ENCODE measurements around the gene FNDC3B.
A peak's percentile ranks its signal among the peaks of the same experiment; 100 is the strongest.

Gene FNDC3B

GRCh38 chr3:172080503-172080902 is 41.1 kb downstream of the FNDC3B start:
- no peak overlapping the region for H3K4me3 ChIP-seq
- peak overlapping the region in 1 of 2 donors; percentile 33 for H3K27ac ChIP-seq
- DNase-seq (ENCODE audit: low spot score) = no peak
- TF ChIP-seq, protein P1, sequence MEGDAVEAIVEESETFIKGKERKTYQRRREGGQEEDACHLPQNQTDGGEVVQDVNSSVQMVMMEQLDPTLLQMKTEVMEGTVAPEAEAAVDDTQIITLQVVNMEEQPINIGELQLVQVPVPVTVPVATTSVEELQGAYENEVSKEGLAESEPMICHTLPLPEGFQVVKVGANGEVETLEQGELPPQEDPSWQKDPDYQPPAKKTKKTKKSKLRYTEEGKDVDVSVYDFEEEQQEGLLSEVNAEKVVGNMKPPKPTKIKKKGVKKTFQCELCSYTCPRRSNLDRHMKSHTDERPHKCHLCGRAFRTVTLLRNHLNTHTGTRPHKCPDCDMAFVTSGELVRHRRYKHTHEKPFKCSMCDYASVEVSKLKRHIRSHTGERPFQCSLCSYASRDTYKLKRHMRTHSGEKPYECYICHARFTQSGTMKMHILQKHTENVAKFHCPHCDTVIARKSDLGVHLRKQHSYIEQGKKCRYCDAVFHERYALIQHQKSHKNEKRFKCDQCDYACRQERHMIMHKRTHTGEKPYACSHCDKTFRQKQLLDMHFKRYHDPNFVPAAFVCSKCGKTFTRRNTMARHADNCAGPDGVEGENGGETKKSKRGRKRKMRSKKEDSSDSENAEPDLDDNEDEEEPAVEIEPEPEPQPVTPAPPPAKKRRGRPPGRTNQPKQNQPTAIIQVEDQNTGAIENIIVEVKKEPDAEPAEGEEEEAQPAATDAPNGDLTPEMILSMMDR (IDR thresholded peaks at IDR 0.05) = no peak

- Histone ChIP-seq H3K27ac (peak overlapping the region; percentile 50 to 77), H3K4me3 (peak overlapping the region; percentile 29)
- DNase-seq (ENCODE audit: low spot score) = no peak
- TF ChIP-seq, protein P1 (IDR thresholded peaks at IDR 0.05) = no peak
Observed at GRCh38 chr3:172082269-172082668, 42.9 kb downstream of the FNDC3B start.

GRCh38 chr3:172082820-172083513 is 43.6 kb downstream of the FNDC3B start:
- TF ChIP-seq, protein P1 (IDR thresholded peaks at IDR 0.05) = no peak
- peak overlapping the region; percentile 50 to 77 for H3K27ac ChIP-seq
- no peak for DNase-seq (ENCODE audit: low spot score)

GRCh38 chr3:172083995-172084409 is 44.6 kb downstream of the FNDC3B start:
- no peak overlapping the region for H3K27ac ChIP-seq
- TF ChIP-seq, protein P1 (IDR thresholded peaks at IDR 0.05) = no peak
- no peak for DNase-seq (ENCODE audit: low spot score)

More at GRCh38 chr3:172082820-172083513, 43.6 kb downstream of the FNDC3B start:
- peak overlapping the region; percentile 29 for H3K4me3 ChIP-seq

GRCh38 chr3:172084871-172085556 is 45.6 kb downstream of the FNDC3B start:
- no peak for DNase-seq (ENCODE audit: low spot score)
- Histone ChIP-seq H3K27ac (no peak overlapping the region), H3K4me3 (no peak overlapping the region)
- TF ChIP-seq, protein P1 (IDR thresholded peaks at IDR 0.05) = no peak

More at GRCh38 chr3:172083995-172084409, 44.6 kb downstream of the FNDC3B start:
- no peak overlapping the region for H3K4me3 ChIP-seq

- no peak overlapping the region for H3K4me3 ChIP-seq
Observed at GRCh38 chr3:172085557-172085895, 46.1 kb downstream of the FNDC3B start.

More at GRCh38 chr3:172085557-172085895, 46.1 kb downstream of the FNDC3B start:
- no peak overlapping the region for H3K27ac ChIP-seq
- TF ChIP-seq, protein P1 (IDR thresholded peaks at IDR 0.05) = no peak
- no peak for DNase-seq (ENCODE audit: low spot score)

Data from coronary artery (tissue), 2 donors.